NCI-H146 treated with DMSO at 0.1 percent for 48 hours (cell line): ENCODE data around the gene BIN1.

Source experiments
- DNase-seq: peaks from one replicate; lab custom pipeline; 2025; ENCODE audit not compliant: unreplicated experiment; lab: John Stamatoyannopoulos, UW

Gene BIN1

DNA sequence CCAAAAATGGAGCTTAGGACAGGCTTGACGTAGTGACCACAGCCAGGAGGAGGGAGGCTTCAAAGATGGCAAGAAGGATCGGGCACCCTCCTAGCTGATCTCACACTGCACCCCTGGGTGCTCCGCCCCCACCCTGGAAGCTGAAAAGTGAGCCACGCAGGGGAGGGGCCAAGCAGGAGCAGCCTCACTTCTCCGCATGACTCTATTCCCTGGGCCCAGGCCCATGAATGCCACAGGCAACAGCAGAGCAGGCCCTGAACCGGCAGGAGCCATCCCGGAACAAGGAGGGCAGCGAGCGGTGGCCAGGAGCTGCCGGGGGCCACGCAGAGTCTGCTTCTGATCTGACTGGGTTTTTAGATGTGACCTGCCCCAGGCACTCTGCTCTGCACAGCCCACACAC lies 30.0 kb downstream of the BIN1 start:
- DNase-seq, result no peak

GRCh38 chr2:127076290-127076689 lies 30.7 kb downstream of the BIN1 start:
- no peak for DNase-seq

- DNase-seq, result no peak
These were observed 31.1 kb downstream of the BIN1 start for GRCh38 chr2:127075821-127076220.

GRCh38 chr2:127074936-127075335 lies 32.0 kb downstream of the BIN1 start:
- no peak for DNase-seq

DNA sequence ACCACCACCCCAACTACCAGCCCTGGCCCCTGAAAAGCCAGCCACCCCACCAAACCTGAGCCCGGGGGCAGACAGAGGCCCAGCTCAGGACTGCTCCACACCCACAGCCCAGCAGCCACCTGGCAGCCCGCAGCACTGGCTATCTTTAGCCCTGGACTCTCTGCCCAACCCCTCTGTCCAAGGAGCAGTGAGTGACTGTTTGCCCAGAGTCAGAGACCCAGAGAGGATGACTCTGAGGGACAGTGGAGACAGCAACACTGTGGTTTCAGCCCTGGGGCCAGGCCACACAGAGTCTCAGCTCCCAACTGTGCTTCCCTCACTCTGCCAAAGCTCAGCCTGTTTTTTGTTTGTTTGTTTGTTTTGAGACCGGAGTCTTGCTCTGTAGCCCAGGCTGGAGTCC lies 32.6 kb downstream of the BIN1 start:
- DNase-seq, result no peak

GRCh38 chr2:127072970-127073369 lies 34.0 kb downstream of the BIN1 start:
- no peak for DNase-seq

GRCh38 chr2:127072396-127072795 lies 34.6 kb downstream of the BIN1 start:
- DNase-seq, result no peak

- DNase-seq, result no peak
These were observed 35.0 kb downstream of the BIN1 start for GRCh38 chr2:127071901-127072328.

DNA sequence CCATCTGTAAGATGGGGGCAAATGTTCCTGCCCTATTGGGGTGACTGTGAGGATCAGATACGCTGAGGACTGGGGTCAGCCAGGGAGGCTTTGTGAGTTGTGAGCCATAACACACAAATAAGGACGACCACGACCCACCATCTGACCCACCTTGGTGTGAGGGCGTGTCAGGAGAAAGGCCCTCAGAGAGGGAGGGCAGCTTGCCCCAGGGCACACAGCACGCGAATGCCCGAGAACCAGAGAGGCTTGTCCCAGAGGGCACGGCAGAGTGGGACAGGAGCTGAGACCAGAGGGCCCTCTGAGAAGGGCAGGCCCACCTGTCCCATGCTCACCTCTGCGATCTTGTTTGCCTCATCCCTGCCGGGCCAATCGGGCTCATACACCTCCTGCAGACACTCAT lies 36.7 kb downstream of the BIN1 start:
- no peak for DNase-seq

- DNase-seq, result no peak
These were observed 37.4 kb downstream of the BIN1 start for GRCh38 chr2:127069536-127069935.

DNA sequence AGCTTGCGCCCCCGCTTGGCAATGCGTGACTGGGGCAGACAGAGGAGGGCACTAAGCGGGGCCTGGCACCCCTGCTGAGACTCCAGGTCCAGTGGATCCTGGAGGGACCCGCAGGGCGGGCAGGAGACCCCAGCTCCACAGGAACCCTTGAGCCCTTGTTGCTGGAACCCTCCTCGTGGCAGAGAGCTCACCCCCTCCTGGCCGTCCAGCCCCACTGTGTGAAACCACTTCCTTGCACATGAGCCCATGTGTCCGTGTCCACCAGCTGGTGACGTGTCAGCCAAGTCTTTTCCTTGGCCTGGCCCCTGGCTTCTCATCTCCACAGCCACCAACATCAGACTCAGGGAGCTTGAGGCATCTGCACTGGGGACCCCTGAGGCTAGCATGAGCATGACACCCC lies 38.0 kb downstream of the BIN1 start:
- DNase-seq, result no peak

GRCh38 chr2:127068351-127068741 lies 38.6 kb downstream of the BIN1 start:
- DNase-seq, result no peak

GRCh38 chr2:127067620-127068350 lies 39.2 kb downstream of the BIN1 start:
- no peak for DNase-seq

DNA sequence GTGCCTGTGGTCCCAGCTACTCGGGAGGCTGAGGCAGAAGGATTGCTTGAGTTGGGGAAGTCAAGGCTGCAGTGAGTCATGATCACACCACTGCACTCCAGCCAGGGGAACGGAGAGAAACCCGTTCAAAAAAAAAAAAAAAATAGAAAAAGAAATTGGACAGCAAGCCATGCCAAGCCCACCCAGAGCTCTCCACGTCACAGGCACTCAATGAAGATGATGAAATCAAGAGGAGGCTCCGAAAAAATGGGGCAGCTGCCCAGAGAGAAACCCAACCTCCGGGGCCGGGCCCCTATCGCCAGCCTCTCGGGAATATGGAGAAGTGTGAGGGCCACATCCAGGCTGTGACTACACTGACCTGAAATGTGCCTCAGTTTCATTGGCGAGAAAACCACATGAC lies 40.0 kb downstream of the BIN1 start:
- DNase-seq, result no peak

DNA sequence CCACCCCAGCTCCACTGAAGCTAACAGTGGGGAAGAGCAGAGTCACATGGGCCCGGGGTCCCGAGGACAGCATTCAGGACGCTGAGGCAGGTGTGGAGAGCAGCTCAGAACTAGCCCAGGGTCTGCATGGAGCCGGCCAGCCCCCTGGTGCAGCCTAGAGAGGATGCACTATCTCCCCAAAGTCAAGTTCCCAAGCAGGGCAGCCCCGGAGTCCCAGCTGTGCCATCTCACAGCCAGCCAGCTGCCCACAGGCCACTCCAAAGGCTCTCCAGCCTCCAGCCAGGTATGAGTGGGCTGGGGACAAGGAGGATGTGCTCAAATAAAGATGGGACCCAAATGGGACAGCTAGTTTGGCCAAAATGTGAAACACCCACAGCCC lies 41.0 kb downstream of the BIN1 start:
- DNase-seq, result no peak

DNA sequence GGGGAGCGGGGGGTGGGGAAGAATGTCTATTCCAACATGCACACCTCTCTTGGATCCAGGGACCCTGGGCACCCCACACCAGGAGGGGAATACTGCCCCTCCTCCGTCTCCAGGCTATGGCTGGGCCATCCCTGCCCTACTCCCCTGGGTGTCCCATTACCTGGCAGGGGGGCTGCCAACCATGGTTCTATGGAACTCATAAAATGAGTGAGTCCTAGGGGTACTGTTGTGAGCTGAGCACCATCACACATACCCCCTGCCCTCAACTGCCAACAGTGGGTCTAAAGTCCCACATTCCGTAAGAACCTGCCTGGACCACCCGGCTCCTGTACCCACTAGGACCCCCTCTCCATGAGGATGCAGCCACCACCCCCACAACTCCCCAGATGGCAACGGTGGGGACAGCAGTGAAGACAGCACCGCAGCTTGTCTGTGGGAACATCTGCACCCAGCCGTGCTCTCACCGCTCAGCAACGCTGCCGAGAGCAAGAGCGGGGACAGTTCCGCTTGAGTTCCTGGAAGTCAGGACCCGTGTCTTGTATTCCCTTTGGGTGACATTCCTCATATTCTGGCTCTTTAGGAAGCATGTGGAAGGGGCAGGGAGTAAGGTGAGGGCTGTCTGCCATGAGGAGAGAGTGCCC lies 41.5 kb downstream of the BIN1 start:
- no peak for DNase-seq

- DNase-seq, result no peak
These were observed 42.2 kb downstream of the BIN1 start for GRCh38 chr2:127064642-127065250.

DNA sequence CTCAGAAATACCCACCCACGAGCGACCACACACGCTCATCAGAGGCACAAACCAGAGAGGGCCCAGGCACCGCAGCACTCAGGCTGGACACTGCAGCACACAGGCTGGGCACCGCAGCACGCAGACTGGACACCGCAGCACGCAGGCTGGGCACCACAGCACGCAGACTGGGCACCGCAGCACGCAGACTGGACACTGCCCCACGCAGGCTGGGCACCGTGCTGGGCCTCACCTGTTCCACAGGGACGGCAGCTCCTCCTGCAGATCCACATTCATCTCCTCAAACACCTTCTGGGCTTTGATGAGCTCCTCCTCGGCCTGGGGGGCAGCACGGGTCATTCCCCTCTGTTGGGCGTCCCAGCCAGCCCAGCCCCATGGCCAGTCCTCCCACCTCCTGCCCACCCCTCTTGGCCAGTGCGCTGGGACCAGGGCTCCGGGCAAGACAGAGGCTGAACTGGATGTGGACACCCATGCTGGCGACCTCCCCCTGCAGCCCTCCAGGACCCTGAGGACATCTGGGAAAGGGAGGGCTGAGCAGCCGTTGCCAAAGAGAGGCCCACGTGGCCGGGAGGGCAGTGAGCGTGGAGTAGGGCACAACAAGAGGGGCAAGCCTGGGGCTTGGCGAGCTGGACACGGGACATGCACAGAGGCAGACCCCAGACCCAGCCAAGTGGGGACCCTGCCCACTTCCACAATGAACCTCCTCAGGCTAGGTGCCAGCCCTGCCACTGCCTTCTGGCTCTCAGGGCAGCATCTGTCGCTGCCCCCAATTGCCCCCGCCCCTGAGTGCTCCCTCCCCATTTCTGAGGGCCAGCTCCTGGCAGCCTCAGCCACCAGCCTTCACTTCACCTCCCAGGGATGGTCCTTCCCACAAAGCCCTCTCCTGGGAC lies 43.0 kb downstream of the BIN1 start:
- DNase-seq, result no peak

- no peak for DNase-seq
These were observed 45.3 kb downstream of the BIN1 start for GRCh38 chr2:127061375-127062273.

- no peak for DNase-seq
These were observed 46.5 kb downstream of the BIN1 start for GRCh38 chr2:127060264-127060945.
